ENCODE data around the gene CDC42BPG. TPM values are rescaled to one million over a fixed set of nuclear protein-coding genes. Genes with fewer than 3 reads are reported as not detected.

The CDC42BPG gene
- total and polyA plus RNA-seq, 8 donors = 6.8 to 25.9 (median 9.0) TPM

- DNase-seq = peak in 1 of 4 donors; percentile 84
- intact Hi-C loops (cut with DNase I) = no loop called here
- no peaks in the 10 kb centered on the region for H3K27me3 ChIP-seq
- no peak for ATAC-seq
- peaks cover 0 to 67% of the 10 kb centered on the region in 2 donors for H3K36me3 ChIP-seq
- H3K4me3 ChIP-seq = no peak overlapping the region
- peaks cover 45 to 100% of the 10 kb centered on the region in 2 donors for H3K4me1 ChIP-seq
- no peak for TF ChIP-seq CTCF (IDR thresholded peaks at IDR 0.05)
- no peaks in the 10 kb centered on the region for H3K9me3 ChIP-seq
- H3K27ac ChIP-seq = peak overlapping the region in 1 of 2 donors; percentile 92
Observed at GRCh38 chr11:64853709-64854108, 9.3 kb upstream of the CDC42BPG start.

- Histone ChIP-seq H3K4me1 (peaks cover 46 to 100% of the 10 kb centered on the region in 2 donors), H3K4me3 (no peak overlapping the region), H3K27me3 (no peaks in the 10 kb centered on the region), H3K27ac (peak overlapping the region in 1 of 2 donors; percentile 92), H3K9me3 (no peaks in the 10 kb centered on the region), H3K36me3 (peaks cover 0 to 59% of the 10 kb centered on the region in 2 donors)
- peak in 1 of 4 donors; percentile 86 for DNase-seq
- intact Hi-C loops (cut with DNase I) = no loop called here
- no peak for ATAC-seq
- no peak for TF ChIP-seq CTCF (IDR thresholded peaks at IDR 0.05)
Observed at GRCh38 chr11:64852804-64853509, 8.5 kb upstream of the CDC42BPG start.

GRCh38 chr11:64851831-64852351 lies 7.4 kb upstream of the CDC42BPG start:
- no peaks in the 10 kb centered on the region for H3K9me3 ChIP-seq
- peaks cover 0 to 48% of the 10 kb centered on the region in 2 donors for H3K36me3 ChIP-seq
- H3K4me3 ChIP-seq = no peak overlapping the region
- no peak for TF ChIP-seq CTCF (IDR thresholded peaks at IDR 0.05)
- peak in 1 of 4 donors; percentile 75 for DNase-seq
- no peaks in the 10 kb centered on the region for H3K27me3 ChIP-seq
- ATAC-seq = no peak
- peaks cover 43 to 100% of the 10 kb centered on the region in 2 donors for H3K4me1 ChIP-seq
- peak overlapping the region in 1 of 2 donors; percentile 92 for H3K27ac ChIP-seq
- intact Hi-C loops (cut with DNase I) = no loop called here

- peaks cover 35 to 99% of the 10 kb centered on the region in 2 donors for H3K4me1 ChIP-seq
- ATAC-seq (no peak), DNase-seq (peak in 1 of 4 donors; percentile 83)
- no peak for TF ChIP-seq CTCF (IDR thresholded peaks at IDR 0.05)
- no peaks in the 10 kb centered on the region for H3K9me3 ChIP-seq
- H3K36me3 ChIP-seq = peaks cover 0 to 42% of the 10 kb centered on the region in 2 donors
- no peak overlapping the region for H3K4me3 ChIP-seq
- H3K27ac ChIP-seq = peak overlapping the region in 1 of 2 donors; percentile 92
- intact Hi-C loops (cut with DNase I) = no loop called here
- no peaks in the 10 kb centered on the region for H3K27me3 ChIP-seq
Observed at GRCh38 chr11:64850979-64851567, 6.6 kb upstream of the CDC42BPG start.
